Measurements from ENCODE around the gene DMPK.
"Not testable (repeated sequence)": the region's sequence is repeated elsewhere in the genome, so short reads cannot be mapped to it uniquely, and the experiment has no call there.

The DMPK gene

DNA sequence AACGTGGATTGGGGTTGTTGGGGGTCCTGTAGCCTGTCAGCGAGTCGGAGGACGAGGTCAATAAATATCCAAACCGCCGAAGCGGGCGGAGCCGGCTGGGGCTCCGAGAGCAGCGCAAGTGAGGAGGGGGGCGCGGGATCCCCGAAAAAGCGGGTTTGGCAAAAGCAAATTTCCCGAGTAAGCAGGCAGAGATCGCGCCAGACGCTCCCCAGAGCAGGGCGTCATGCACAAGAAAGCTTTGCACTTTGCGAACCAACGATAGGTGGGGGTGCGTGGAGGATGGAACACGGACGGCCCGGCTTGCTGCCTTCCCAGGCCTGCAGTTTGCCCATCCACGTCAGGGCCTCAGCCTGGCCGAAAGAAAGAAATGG, 12.5 kb downstream of the DMPK start:
- DNase-seq (ENCODE audit: low read depth in 3 of 3), result no peak

GRCh38 chr19:45768984-45769782, 13.1 kb downstream of the DMPK start, which contains the start of gene SIX5:
Gene SIX5 (minus strand): TSS chr19:45769252. CDS start chr19:45768844, 408 bp downstream.
- peak; percentile 86 to 96 (median 89) for DNase-seq (ENCODE audit: low read depth in 3 of 3)

DNA sequence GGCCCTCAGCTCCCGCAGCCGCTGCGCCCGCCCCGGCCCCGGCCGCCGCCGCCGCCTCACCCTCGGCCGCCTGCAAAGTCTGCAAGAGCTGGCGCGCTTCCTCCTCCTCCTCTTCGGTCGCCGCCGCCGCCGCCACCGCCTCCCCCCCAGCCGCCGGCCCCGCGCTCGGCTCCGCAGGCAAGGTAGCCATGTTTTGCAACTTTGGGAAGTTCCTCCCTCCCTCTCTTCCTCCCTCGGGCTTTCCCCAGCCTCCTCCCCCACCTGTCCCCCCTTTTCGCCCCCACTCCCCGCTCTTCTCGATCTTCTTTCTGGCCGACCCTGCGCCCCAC, 13.7 kb downstream of the DMPK start:
- DNase-seq (ENCODE audit: low read depth in 3 of 3), result peak in 1 of 3 experiments; percentile 38

- peak in 1 of 3 experiments; percentile 21 for DNase-seq (ENCODE audit: low read depth in 3 of 3)
Measured at GRCh38 chr19:45767881-45768654, 14.2 kb downstream of the DMPK start.

GRCh38 chr19:45767410-45767880, 14.8 kb downstream of the DMPK start:
- no peak for DNase-seq (ENCODE audit: low read depth in 3 of 3)

DNA sequence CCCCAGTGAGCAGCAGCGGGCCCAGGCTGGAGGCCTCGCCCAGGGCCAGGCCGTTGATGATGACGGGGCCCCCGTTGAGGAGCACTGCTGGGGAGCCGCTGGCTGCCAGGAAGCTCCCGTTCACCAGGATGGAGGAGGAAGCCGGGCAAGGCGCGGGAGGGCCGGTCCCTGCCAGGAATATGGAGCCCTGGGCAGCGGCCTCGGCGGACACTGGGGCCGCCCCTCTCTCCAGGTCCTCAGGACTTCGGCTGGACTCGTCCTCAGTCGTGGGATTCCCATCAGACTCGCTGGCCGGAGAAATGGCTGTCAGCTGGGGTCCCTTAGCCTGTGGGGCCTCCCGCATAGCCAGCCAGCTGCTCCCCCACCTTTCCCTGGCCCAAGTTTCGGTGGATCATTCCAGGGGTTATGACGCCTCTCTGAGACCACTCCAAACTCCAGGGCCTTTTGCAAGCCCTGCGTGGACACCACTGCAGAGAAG, 15.4 kb downstream of the DMPK start:
- DNase-seq (ENCODE audit: low read depth in 3 of 3), result no peak

DNA sequence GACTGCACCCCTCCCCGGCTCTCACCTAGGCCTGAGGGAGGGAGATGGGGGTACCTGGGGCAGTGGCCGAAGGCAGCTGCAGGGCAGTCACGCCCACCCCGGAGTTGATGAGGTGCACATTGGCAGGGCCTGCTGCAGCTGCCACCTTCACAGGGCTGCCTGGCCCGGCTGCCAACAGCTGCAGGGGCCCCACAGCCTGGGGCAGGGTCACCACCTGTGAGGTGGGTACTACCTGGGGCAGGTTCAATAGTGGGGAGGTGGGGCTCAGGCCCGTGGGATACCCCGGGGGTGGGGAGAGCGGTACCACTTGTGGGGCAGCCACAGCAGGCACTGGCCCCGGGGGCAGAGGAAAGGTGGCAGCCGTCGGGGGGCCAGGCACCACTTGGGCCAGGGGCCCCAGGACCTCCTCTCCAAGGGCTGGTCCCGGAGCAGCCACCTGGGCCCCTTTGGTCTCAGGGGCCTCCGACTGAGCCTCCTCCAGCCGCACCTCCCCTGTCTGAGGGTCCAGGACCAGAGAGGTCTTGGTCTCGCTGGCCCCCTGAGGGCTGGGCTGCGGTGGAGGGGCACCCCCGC, 15.9 kb downstream of the DMPK start:
- DNase-seq (ENCODE audit: low read depth in 3 of 3), result no peak

DNA sequence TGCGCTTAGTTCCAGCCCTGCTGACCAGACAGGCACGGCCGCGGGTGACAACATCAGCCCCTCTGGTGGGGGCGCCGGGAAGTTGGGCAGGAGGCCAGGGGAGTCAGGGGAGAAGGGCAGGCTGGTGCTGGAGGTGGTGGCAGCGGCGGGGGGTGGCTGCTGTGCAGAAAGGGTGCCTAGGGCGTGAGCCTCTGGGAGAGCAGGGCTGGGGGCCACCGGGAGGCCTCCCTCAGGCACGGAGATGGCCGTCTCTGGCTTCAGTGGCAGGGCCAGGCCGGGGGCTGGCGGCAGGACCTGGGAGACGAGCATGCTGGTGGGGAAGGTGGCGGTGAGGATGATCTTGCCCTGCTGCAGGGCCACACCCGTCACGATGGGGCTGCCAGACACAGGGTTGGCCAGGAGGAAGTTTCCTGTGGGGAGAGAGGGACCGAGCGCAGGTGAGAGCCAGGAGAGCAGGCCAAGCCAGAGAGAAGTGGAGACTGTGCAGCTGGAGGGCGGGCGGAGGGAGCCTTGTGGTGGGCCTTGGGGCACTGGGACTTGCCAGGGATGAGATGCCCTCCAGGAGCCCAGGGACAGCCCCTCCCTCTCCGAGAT, 16.5 kb downstream of the DMPK start:
- no peak for DNase-seq (ENCODE audit: low read depth in 3 of 3)

DNA sequence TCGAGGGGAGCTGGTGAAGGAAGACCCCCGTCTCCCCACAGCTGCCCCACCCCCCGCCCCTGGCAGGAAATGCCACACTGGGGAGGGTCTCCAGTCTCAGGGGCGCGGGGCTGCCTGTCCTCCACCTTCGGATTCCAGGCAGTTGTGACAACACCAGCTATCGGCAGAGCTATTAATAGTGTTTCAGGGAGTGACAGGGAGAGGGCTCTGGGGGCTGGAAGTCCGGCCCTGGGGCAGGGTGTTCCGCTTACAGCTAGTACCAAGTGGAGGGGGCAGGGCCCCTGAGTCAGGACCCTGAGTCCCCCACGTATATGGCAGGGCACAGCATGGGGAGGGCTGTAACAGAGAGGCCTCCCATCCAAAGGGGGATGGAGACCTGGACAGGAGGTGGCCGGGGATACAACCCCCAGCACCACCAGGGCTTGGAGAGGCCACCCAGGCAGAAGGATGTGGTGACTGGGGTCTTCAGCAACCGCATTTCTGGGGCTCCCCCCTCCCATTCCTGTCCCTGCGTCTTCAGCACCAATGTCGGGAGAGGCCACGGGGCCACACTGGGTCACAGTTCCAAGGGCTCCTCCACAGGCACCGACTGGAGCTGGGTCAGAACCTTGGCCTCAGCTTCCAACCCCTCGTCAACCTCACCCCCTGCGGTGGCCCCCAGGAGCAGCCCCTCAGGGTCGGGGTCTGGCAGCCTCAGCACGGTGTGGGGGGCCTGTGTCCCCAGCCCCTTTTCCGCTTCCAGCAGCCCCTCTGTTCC, 17.2 kb downstream of the DMPK start:
- no peak for DNase-seq (ENCODE audit: low read depth in 3 of 3)

DNA sequence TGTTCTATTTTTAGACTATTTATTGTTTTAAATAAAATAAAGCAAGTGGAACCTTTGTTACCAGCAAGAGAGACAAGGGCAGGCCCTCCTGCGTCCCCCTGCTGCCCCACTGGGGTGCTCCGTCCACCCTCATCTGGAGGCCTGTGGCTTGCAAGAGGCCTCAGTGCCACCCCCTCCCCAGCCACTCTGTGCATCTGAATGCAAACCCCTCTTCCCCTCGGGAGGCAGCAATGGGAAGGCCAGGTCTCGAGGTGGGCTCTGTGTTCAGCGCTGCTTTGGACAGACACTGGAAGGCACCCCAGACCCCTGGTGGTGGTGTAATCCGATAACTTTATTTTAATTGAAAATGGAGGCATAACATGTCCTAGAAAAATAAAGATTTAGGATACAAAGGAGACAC, 17.8 kb downstream of the DMPK start:
- DNase-seq (ENCODE audit: low read depth in 3 of 3), result no peak

DNA sequence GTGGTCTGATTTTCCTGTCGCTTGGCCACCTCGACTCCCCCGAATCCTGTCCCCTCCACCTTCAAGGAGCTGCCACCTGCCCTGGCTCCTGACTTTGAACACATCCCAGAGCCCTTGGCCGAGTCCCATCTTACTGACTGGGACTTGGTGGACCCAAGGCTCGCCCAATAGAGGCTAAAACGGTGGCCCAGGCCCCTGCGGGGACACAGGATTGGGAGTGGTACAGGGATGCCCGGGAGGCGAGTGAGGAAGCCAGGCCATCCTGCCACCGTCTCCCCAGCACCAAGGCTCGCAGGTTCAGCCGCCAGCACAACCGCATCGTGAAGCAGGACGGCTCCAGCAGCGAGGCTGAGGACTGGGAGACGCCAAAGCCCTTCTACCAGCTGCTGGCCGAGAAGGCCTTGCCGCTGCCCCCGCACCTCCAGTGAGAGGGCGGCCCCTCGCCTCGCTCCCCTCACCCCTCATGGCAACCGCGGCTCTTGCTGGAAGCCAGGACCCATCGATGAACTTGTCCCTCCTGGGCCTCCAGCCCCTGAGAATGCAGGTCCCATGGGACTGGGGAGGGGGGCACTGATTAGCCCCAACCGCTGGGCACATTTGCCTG, 18.5 kb downstream of the DMPK start:
- DNase-seq (ENCODE audit: low read depth in 3 of 3), result no peak

DNA sequence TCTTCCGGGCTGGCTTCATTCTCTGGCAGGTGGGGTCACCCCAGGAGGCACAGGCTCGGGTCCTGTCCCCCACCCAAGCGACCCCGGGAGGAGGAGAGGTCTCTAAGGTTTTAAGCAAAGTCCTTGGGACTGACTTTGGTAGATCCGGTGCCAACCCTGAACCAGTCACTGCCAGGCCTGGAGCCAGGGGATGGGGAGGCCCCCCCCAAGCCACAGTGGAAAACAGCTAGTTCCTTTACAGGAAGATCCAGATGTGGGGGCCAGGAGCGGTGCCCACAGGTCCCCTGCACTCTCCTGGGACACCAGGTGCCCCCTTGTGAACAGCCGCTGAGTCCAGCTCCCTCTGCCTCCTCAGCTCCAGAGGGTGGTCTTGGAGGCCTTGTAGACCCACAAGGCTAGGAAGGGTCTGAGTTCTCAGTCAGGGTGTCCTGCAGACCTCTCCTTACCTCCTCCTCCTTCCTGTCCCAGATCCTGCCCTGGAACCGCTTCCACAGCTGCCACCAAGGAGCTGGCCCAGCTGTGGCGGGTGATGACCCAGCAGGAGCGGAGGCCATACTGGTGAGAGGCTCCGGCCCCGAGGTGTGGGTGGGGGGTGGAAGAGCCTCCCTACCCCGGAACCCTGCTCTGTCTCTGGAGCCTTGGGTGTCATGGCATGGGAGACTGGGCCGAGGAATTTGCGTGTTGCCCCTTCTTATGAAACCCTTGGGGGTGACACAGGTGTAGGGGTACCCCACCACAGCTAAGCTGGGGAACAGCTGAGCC, 19.2 kb downstream of the DMPK start:
- no peak for DNase-seq (ENCODE audit: low read depth in 3 of 3)

GRCh38 chr19:45761714-45762113, 20.6 kb downstream of the DMPK start:
- DNase-seq (ENCODE audit: low read depth in 3 of 3), result no peak

DNA sequence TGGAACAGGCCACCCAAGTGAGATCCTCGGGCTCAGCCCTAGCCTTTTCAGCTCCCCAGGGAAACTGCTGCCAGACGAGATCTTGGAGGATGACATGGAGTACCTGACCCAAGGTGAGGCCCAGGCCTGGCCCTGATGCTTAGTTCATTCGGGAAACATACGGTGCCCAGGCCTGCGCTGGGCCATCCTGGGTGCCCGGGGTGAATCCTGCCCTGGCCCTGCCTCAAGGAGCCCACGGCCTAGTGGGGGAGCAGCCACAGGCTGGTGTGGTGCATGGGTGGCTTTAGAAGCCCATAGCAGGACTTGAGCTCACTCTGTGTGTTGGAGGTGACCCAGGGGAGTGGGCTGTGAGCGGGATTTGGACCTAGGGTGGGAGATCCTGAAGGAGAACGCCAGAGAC, 23.4 kb downstream of the DMPK start:
- DNase-seq (ENCODE audit: low read depth in 3 of 3), result no peak

GRCh38 chr19:45757695-45758094, 24.6 kb downstream of the DMPK start:
- DNase-seq (ENCODE audit: low read depth in 3 of 3), result no peak

DNA sequence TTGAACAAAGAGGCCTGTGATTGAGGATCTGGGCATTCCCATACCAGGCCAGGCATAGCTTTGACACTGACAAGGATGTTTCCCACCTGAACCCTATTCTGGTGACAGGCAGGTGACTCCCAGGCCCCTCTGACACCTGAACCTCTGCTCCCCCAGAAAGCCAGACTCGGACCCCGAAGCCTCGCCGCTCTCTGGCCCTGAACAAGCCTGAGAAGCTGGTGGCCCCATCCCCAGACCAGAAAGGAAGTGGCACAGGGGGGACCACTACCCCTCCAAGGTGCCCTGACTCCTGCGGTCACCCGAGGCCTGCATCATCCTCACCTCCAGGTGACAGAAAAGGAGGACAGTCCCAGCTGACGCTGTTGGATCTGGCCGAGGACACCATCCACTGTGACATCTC, 28.0 kb downstream of the DMPK start:
- no peak for DNase-seq (ENCODE audit: low read depth in 3 of 3)

- no peak for DNase-seq (ENCODE audit: low read depth in 3 of 3)
Measured at GRCh38 chr19:45753548-45753947, 28.7 kb downstream of the DMPK start.

DNA sequence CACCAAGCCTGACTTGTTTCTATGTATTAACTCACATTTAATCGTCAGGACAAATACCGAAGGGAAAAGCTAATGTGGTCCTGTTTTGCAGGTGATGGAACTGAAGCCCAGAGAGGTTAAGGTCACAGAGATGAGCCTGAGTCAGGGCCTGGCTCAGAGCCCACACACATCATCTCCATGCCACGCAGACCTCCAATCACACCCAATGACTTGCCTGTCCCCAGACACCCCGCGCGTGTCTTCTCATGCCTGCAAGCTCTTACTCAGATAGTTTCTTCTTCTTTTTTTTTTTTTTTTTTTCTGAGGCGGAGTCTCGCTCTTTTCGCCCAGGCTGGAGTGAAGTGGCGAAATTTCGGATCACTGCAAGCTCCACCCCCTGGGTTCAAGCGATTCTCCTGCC, 29.7 kb downstream of the DMPK start:
- DNase-seq (ENCODE audit: low read depth in 3 of 3), result no peak

DNA sequence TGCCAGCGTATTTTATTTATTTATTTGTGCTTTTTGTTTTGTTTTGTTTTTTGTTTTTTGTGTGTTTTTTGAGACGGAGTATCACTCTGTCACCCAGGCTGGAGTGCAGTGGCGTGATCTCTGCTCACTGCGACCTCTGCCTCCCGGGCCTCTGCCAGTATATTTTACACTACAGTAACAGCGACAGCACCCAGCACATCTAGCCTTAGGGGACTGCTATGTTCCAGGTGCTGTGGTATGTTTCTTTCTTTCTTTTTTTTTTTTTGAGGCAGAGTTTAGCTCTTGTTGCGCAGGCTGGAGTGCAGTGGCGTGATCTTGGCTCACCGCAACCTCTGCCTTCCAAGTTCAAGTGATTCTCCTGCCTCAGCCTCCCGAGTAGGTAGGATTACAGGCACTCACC, 30.8 kb downstream of the DMPK start:
- DNase-seq (ENCODE audit: low read depth in 3 of 3), result not testable (repeated sequence)

DNA sequence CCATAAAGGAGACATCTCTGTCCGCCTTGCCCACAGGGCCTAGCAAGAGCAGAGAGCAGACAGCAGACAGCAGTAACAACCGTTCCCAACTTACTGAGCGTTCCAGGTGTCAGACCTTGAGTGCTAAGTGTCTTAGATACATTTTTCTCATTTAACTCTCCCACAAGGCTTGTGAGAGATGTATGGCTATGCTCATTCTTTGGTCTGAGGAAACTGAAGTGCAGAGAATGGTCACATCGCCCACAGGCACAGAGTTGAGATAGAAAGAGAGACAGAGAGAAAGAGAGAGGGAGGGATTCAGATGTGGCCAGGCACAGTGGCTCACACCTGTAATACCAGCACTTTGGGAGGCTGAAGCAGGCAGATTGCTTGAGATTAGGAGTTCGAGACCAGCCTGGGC, 34.8 kb downstream of the DMPK start:
- DNase-seq (ENCODE audit: low read depth in 3 of 3), result no peak

Measured in stimulated activated CD4-positive, alpha-beta T cell treated with anti-CD3 and anti-CD28 coated beads, TNF-alpha, amount 100 ng/mL, for 24 hours (primary cell).